Keratinocyte (primary cell): ENCODE data around the gene NEURL1. TPM values are rescaled to one million over a fixed set of nuclear protein-coding genes. Genes with fewer than 3 reads are reported as not detected.

ENCODE experiments used
- DNase-seq: peaks from one replicate; pipeline ENCODE4 v3.0.0-alpha.2; 2011; ENCODE audit warnings: low read depth, missing footprints, low spot score
- FAIRE-seq: peaks from 2 replicates; lab custom pipeline; 2011; peaks lifted over from hg19 to GRCh38; lab: Jason Lieb, UNC
- H2AFZ ChIP-seq: 2 replicates; pipeline ENCODE4 v1.6.0; 2012; ENCODE audit warnings: low read length, control low read depth, inconsistent platforms; ENCODE audit not compliant: control insufficient read depth
- H3K27ac ChIP-seq: 2 replicates; pipeline ENCODE4 v1.5.1; 2011; ENCODE audit warnings: low read length; ENCODE audit not compliant: control insufficient read depth, insufficient read depth
- H3K27me3 ChIP-seq: 3 replicates; pipeline ENCODE4 v1.6.0; 2011; ENCODE audit warnings: low read length; ENCODE audit not compliant: control insufficient read depth, insufficient read depth; ENCODE audit errors: extremely low read depth
- H3K36me3 ChIP-seq, 2 experiments: 2 replicates in 1 of 2; 3 replicates in 1 of 2; pipeline ENCODE4 v1.5.1; 2011; ENCODE audit warnings: low read length in 2 of 2, mild to moderate bottlenecking in 1 of 2; ENCODE audit not compliant: control insufficient read depth in 2 of 2, insufficient read depth in 2 of 2; ENCODE audit errors: extremely low read depth in 1 of 2
- H3K4me1 ChIP-seq: 3 replicates; pipeline ENCODE4 v1.5.1; 2011; ENCODE audit warnings: low read length; ENCODE audit not compliant: control insufficient read depth, insufficient read depth; ENCODE audit errors: extremely low read depth
- H3K4me2 ChIP-seq: 3 replicates; pipeline ENCODE4 v1.6.0; 2011; ENCODE audit warnings: low read depth, low read length; ENCODE audit not compliant: control insufficient read depth, insufficient read depth; ENCODE audit errors: extremely low read depth
- H3K4me3 ChIP-seq, 3 experiments: fragments of 200-600 bp in 1 of 3; sonication (generic) in 1 of 3; 2 replicates in 2 of 3; 3 replicates in 1 of 3; pipeline ENCODE4 v1.5.1; 2011 to 2016; ENCODE audit warnings: low read length in 3 of 3, mild to moderate bottlenecking in 3 of 3, control low read depth in 2 of 3, inconsistent platforms in 1 of 3, low read depth in 1 of 3, mixed read lengths in 1 of 3, mixed run types in 1 of 3, moderate library complexity in 1 of 3; ENCODE audit not compliant: control insufficient read depth in 2 of 3, insufficient read depth in 2 of 3; ENCODE audit errors: extremely low read depth in 1 of 3
- H3K79me2 ChIP-seq: 2 replicates; pipeline ENCODE4 v1.6.0; 2012; ENCODE audit warnings: low read length; ENCODE audit not compliant: control insufficient read depth, insufficient read depth
- H3K9ac ChIP-seq: 3 replicates; pipeline ENCODE4 v1.6.0; 2011; ENCODE audit warnings: low read length; ENCODE audit not compliant: control insufficient read depth, insufficient read depth; ENCODE audit errors: extremely low read depth
- H3K9me1 ChIP-seq: 3 replicates; pipeline ENCODE4 v1.6.0; 2011; ENCODE audit warnings: low read length; ENCODE audit not compliant: control insufficient read depth, insufficient read depth; ENCODE audit errors: extremely low read depth
- H3K9me3 ChIP-seq: 2 replicates; pipeline ENCODE4 v1.5.1; 2012; ENCODE audit warnings: low read depth, low read length; ENCODE audit not compliant: control insufficient read depth
- H4K20me1 ChIP-seq: 3 replicates; pipeline ENCODE4 v1.6.0; 2011; ENCODE audit warnings: low read length; ENCODE audit not compliant: control insufficient read depth, insufficient read depth; ENCODE audit errors: extremely low read depth
- CTCF ChIP-seq, 3 experiments: IDR thresholded peaks in 1 of 3; conservative IDR thresholded peaks in 1 of 3; optimal IDR thresholded peaks in 1 of 3; 2 replicates in 2 of 3; 3 replicates in 1 of 3; pipeline versions ENCODE3 to v1.5.1; 2011; ENCODE audit warnings: low read length in 3 of 3, mild to moderate bottlenecking in 3 of 3, moderate library complexity in 2 of 3, control low read depth in 1 of 3, inconsistent platforms in 1 of 3; ENCODE audit not compliant: insufficient read depth in 2 of 3; ENCODE audit errors: extremely low read depth in 1 of 3
- EZH2 ChIP-seq: IDR thresholded peaks from one replicate; pipeline ENCODE4 v1.6.1; 2012; ENCODE audit warnings: inconsistent platforms, mild to moderate bottlenecking, low read length, moderate library complexity
- dilution Hi-C: fragments of 300-500 bp; cut with MboI; formaldehyde crosslinking; loops from one replicate; pipeline ENCODE4 v1.7.0; 2020; ENCODE audit warnings: low sequenced_read_pairs; ENCODE audit not compliant: extremely low pct_ligation_motif_present
- polyA plus RNA-seq, 5 experiments: library from polyadenylated mRNA; depleted of rRNA in 3 of 5; stranded (reverse) in 3 of 5; stranded (forward) in 1 of 5; unstranded in 1 of 5; fragments of >200 nt; gene quantifications; 1 replicate in 1 of 5; 2 replicates in 3 of 5; 3 replicates in 1 of 5; pipeline versions ENCODE4 v1.2.1 to v1.2.3, GENCODE V29; 2011 to 2012; ENCODE audit warnings: missing spikeins in 2 of 5, low read depth in 1 of 5, low replicate concordance in 1 of 5

Gene NEURL1
- polyA plus RNA-seq, 1 donor (not counting 4 experiments of a cell fraction or from before 2014, with no cell fraction given): 0.03 TPM

GRCh38 chr10:103582331-103583123 is 89.0 kb downstream of the NEURL1 start:
- dilution Hi-C loops: no loop called here
- TF ChIP-seq EZH2: no peak
- TF ChIP-seq CTCF (optimal IDR thresholded peaks at IDR 0.05 in 1 of 3, IDR thresholded peaks at IDR 0.05 in 1 of 3, conservative IDR thresholded peaks at IDR 0.05 in 1 of 3; ENCODE audit: extremely low read depth in 1 of 3, insufficient read depth in 2 of 3, low read length in 3 of 3): no peak
- Histone ChIP-seq H3K9me1 (no peaks in the 10 kb centered on the region), H4K20me1 (peaks cover 3% of the 10 kb centered on the region), H3K9me3 (no peaks in the 10 kb centered on the region), H3K4me3 (no peak overlapping the region), H3K27ac (no peak overlapping the region), H3K4me2 (no peak overlapping the region), H3K79me2 (no peaks in the 10 kb centered on the region), H3K27me3 (peaks cover 54% of the 10 kb centered on the region), H2AFZ (no peak overlapping the region), H3K4me1 (no peaks in the 10 kb centered on the region), H3K36me3 (no peaks in the 10 kb centered on the region), H3K9ac (no peak overlapping the region)
- no peak for FAIRE-seq
- no peak for DNase-seq

GRCh38 chr10:103583871-103584215 is 90.3 kb downstream of the NEURL1 start:
- no peak for FAIRE-seq
- H3K9me1 ChIP-seq: no peaks in the 10 kb centered on the region
- no peak overlapping the region for H3K27ac ChIP-seq
- H3K4me2 ChIP-seq: peak overlapping the region; percentile 27
- peaks cover 3% of the 10 kb centered on the region for H4K20me1 ChIP-seq
- no peaks in the 10 kb centered on the region for H3K79me2 ChIP-seq
- H3K27me3 ChIP-seq: peaks cover 47% of the 10 kb centered on the region
- no peak overlapping the region for H3K9ac ChIP-seq
- DNase-seq: no peak
- dilution Hi-C loops: no loop called here
- H3K9me3 ChIP-seq: no peaks in the 10 kb centered on the region
- no peaks in the 10 kb centered on the region for H3K4me1 ChIP-seq
- no peaks in the 10 kb centered on the region for H3K36me3 ChIP-seq
- no peak overlapping the region for H2AFZ ChIP-seq
- TF ChIP-seq CTCF (optimal IDR thresholded peaks at IDR 0.05 in 1 of 3, IDR thresholded peaks at IDR 0.05 in 1 of 3, conservative IDR thresholded peaks at IDR 0.05 in 1 of 3; ENCODE audit: extremely low read depth in 1 of 3, insufficient read depth in 2 of 3, low read length in 3 of 3) (no peak), EZH2 (no peak)
- H3K4me3 ChIP-seq: no peak overlapping the region
